GM12864 (cell line): ENCODE data around the gene SRP68.

Experiments
- DNase-seq: peaks from one replicate; pipeline ENCODE4 v3.0.0-alpha.2; 2011; ENCODE audit warnings: low read depth
- H3K4me3 ChIP-seq: 2 replicates; pipeline ENCODE4 v1.5.1; 2011; ENCODE audit warnings: mild to moderate bottlenecking, low read depth, low read length, control low read depth
- TF ChIP-seq, protein P1 (sequence below): IDR thresholded peaks from 2 replicates; pipeline ENCODE4 v1.5.1; 2011; ENCODE audit warnings: low read depth, mild to moderate bottlenecking, moderate library complexity, low read length, control low read depth, inconsistent platforms; ENCODE audit errors: missing control alignments

The SRP68 gene

GRCh38 chr17:76072148-76072858, at the start of gene SRP68:
TSS of gene SRP68 (minus strand) at chr17:76072517. CDS start at chr17:76072491, 26 bp downstream.
- H3K4me3 ChIP-seq, result peak within 1 kb of the TSS; percentile 58
- DNase-seq, result peak; percentile 69
- TF ChIP-seq, protein P1, sequence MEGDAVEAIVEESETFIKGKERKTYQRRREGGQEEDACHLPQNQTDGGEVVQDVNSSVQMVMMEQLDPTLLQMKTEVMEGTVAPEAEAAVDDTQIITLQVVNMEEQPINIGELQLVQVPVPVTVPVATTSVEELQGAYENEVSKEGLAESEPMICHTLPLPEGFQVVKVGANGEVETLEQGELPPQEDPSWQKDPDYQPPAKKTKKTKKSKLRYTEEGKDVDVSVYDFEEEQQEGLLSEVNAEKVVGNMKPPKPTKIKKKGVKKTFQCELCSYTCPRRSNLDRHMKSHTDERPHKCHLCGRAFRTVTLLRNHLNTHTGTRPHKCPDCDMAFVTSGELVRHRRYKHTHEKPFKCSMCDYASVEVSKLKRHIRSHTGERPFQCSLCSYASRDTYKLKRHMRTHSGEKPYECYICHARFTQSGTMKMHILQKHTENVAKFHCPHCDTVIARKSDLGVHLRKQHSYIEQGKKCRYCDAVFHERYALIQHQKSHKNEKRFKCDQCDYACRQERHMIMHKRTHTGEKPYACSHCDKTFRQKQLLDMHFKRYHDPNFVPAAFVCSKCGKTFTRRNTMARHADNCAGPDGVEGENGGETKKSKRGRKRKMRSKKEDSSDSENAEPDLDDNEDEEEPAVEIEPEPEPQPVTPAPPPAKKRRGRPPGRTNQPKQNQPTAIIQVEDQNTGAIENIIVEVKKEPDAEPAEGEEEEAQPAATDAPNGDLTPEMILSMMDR, result no peak

DNA sequence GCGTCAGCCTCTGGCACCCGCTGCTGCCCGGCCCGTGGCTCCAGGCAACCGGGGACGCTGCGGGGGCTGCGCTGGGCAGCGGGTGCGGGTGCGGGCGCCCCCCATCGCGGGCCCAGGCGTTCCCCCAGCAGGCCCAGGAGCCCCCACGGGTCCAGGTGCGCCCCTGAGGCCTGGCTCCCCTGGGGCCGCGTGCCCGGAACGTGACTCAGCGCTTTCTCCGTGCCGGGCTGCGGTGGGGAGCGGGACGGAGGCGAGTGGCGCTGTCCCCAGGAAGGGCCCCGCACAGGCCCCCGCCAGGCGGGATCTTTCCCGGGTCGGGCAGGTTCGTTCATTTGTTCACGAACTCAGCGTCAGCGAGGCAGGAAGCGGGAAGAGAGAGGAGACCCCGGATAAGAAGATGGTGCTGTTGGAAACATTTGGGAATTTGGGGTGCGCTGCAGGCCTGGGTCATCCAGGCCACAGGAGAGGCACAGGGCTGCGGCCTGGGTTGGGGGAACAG, 49.7 kb upstream of the SRP68 start:
- DNase-seq, result no peak
- peak overlapping the region; percentile 47 for H3K4me3 ChIP-seq
- TF ChIP-seq, protein P1, result no peak

- no peak overlapping the region for H3K4me3 ChIP-seq
- no peak for DNase-seq
- TF ChIP-seq, protein P1, result no peak
Measured at GRCh38 chr17:76120658-76121008, 48.3 kb upstream of the SRP68 start.

DNA sequence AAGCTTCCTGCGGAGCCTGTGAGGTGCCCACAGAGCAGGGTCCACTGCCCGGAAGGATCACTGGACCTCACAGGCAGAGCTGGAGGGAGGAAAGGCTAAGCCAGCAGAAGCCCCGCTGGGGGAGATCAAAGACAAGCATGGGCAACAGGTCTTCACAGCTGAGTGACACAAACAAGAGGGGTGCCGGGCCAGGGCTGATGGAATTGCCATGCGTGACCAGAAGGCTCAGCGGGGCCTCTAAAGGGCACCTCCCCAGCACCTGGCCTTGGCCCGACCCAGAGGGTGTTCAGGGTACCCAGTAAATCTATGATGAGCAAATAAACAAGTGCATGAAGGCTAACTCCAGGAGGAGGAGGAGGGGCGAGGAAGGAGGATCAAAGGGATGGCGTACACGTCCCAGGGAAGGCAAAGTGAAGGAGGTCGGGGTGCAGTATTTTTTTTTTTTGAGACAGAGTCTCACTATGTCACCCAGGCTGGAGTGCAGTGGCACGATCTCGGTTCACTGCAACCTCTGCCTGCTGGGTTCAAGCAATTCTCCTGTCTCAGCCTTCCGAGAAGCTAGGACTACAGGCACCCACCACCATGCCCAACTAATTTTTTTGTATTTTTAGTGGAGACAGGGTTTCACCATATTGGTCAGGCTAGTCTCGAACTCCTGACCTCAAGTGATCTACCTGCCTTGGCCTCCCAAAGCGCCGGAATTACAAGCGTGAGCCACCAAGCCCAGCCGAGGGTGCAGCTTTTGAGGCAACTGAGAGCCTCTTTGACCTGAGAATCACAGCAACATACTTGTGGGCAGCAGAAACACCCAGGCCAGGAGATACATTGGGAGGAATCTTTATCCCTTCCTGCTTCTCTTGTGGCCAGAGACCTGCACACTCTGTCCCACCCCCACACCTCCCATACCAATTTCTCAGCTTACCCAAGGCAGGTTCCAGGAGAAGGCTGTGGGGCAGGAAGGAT, 47.4 kb upstream of the SRP68 start:
- H3K4me3 ChIP-seq, result no peak overlapping the region
- DNase-seq, result no peak
- TF ChIP-seq, protein P1, result no peak

DNA sequence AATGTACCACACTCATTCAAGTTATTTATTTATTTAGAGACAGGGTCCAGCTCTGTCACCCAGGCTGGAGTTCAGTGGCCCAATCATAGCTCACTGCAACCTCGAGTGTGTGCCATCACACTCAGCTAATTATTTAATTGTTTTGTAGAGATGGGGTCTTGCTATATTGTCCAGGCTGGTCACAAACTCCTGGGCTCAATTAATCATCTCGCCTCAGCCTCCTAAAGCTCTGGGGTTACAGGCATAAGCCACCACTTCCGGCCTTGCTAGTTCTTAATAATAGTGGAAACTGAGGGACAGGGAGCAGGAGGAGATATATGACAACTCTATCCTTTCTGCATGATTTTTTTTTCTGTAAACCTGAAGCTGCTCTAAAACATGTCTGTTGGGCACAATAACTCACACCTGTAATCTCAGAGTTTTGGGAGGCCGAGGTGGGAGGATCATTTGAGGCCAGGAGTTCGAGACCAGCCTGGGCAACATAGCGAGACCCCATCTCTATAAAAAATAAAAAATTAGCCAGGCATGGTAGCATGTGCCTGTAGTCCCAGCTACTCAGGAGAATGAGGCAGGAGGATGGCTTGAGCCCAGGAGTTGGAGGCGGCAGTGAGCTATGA, 42.9 kb upstream of the SRP68 start:
- TF ChIP-seq, protein P1, result no peak

GRCh38 chr17:76111956-76112355, 39.6 kb upstream of the SRP68 start:
- TF ChIP-seq, protein P1, result no peak
- no peak for DNase-seq
- no peak overlapping the region for H3K4me3 ChIP-seq

More for the DNA sequence above, 42.9 kb upstream of the SRP68 start:
- DNase-seq, result no peak
- no peak overlapping the region for H3K4me3 ChIP-seq
